Rectal smooth muscle tissue (tissue), 1 donor: ENCODE measurements around the gene OR52E6.

Experiments
- H3K27ac ChIP-seq: one replicate; pipeline ENCODE4 v1.7.0; 2013; ENCODE audit warnings: low read depth, low read length, inconsistent platforms
- H3K27me3 ChIP-seq: one replicate; pipeline ENCODE4 v1.7.0; 2013; ENCODE audit warnings: low read length; ENCODE audit not compliant: control insufficient read depth, insufficient read depth
- H3K36me3 ChIP-seq: one replicate; pipeline ENCODE4 v1.7.0; 2013; ENCODE audit warnings: low read length; ENCODE audit not compliant: control insufficient read depth, insufficient read depth
- H3K4me1 ChIP-seq: one replicate; pipeline ENCODE4 v1.7.0; 2013; ENCODE audit warnings: low read length; ENCODE audit not compliant: control insufficient read depth, insufficient read depth
- H3K4me3 ChIP-seq: one replicate; pipeline ENCODE4 v1.7.0; 2013; ENCODE audit warnings: low read length
- H3K9ac ChIP-seq: one replicate; pipeline ENCODE4 v1.7.0; 2013; ENCODE audit warnings: low read length

Gene OR52E6

GRCh38 chr11:5833446-5833845 lies 8.3 kb downstream of the OR52E6 start:
- Histone ChIP-seq H3K36me3 (no peaks in the 10 kb centered on the region), H3K4me1 (no peaks in the 10 kb centered on the region), H3K9ac (no peak overlapping the region), H3K27ac (no peak overlapping the region), H3K27me3 (peaks cover 2% of the 10 kb centered on the region), H3K4me3 (no peak overlapping the region)

- H3K4me3 ChIP-seq, result no peak overlapping the region
- no peak overlapping the region for H3K27ac ChIP-seq
- H3K4me1 ChIP-seq, result no peaks in the 10 kb centered on the region
These were observed 10.4 kb downstream of the OR52E6 start for GRCh38 chr11:5831196-5831829.

GRCh38 chr11:5818245-5818886 lies 23.3 kb downstream of the OR52E6 start:
- no peak overlapping the region for H3K4me3 ChIP-seq
- H3K27me3 ChIP-seq, result no peaks in the 10 kb centered on the region
- no peaks in the 10 kb centered on the region for H3K4me1 ChIP-seq
- H3K27ac ChIP-seq, result no peak overlapping the region
- no peak overlapping the region for H3K9ac ChIP-seq
- no peaks in the 10 kb centered on the region for H3K36me3 ChIP-seq

More at GRCh38 chr11:5831196-5831829, 10.4 kb downstream of the OR52E6 start:
- Histone ChIP-seq H3K9ac (no peak overlapping the region), H3K36me3 (no peaks in the 10 kb centered on the region), H3K27me3 (peaks cover 2% of the 10 kb centered on the region)

GRCh38 chr11:5815534-5815933 lies 26.2 kb downstream of the OR52E6 start:
- Histone ChIP-seq H3K9ac (no peak overlapping the region), H3K27ac (no peak overlapping the region), H3K36me3 (no peaks in the 10 kb centered on the region), H3K4me1 (no peaks in the 10 kb centered on the region), H3K4me3 (no peak overlapping the region), H3K27me3 (no peaks in the 10 kb centered on the region)

GRCh38 chr11:5809905-5810795 lies 31.5 kb downstream of the OR52E6 start:
- Histone ChIP-seq H3K27me3 (no peaks in the 10 kb centered on the region), H3K36me3 (no peaks in the 10 kb centered on the region), H3K4me3 (no peak overlapping the region), H3K4me1 (no peaks in the 10 kb centered on the region), H3K9ac (no peak overlapping the region), H3K27ac (no peak overlapping the region)

GRCh38 chr11:5809122-5809519 lies 32.6 kb downstream of the OR52E6 start:
- Histone ChIP-seq H3K27ac (no peak overlapping the region), H3K9ac (no peak overlapping the region), H3K36me3 (no peaks in the 10 kb centered on the region), H3K4me3 (peak overlapping the region; percentile 56), H3K4me1 (no peaks in the 10 kb centered on the region), H3K27me3 (no peaks in the 10 kb centered on the region)

- H3K4me1 ChIP-seq, result no peaks in the 10 kb centered on the region
- no peak within 1 kb of the TSS for H3K9ac ChIP-seq
- H3K4me3 ChIP-seq, result peak within 1 kb of the TSS; percentile 56
- no peak within 1 kb of the TSS for H3K27ac ChIP-seq
- H3K36me3 ChIP-seq, result no peaks in the 10 kb centered on the region
- H3K27me3 ChIP-seq, result no peaks in the 10 kb centered on the region
These were observed 33.1 kb downstream of the OR52E6 start, which contains the start of gene OR52N2 for GRCh38 chr11:5808500-5809121. TSS of gene OR52N2 (plus strand) at chr11:5808924. CDS start at chr11:5820336, 11,412 bp downstream.

- Histone ChIP-seq H3K27me3 (no peaks in the 10 kb centered on the region), H3K4me3 (no peak overlapping the region), H3K4me1 (no peaks in the 10 kb centered on the region), H3K36me3 (no peaks in the 10 kb centered on the region), H3K27ac (no peak overlapping the region), H3K9ac (no peak overlapping the region)
These were observed 34.1 kb downstream of the OR52E6 start for GRCh38 chr11:5807580-5807979.

GRCh38 chr11:5803982-5804381 lies 37.7 kb downstream of the OR52E6 start:
- Histone ChIP-seq H3K36me3 (no peaks in the 10 kb centered on the region), H3K27ac (no peak overlapping the region), H3K9ac (no peak overlapping the region), H3K27me3 (no peaks in the 10 kb centered on the region), H3K4me3 (no peak overlapping the region), H3K4me1 (no peaks in the 10 kb centered on the region)

GRCh38 chr11:5796541-5796940 lies 45.2 kb downstream of the OR52E6 start:
- Histone ChIP-seq H3K4me1 (no peaks in the 10 kb centered on the region), H3K36me3 (no peaks in the 10 kb centered on the region), H3K27ac (no peak overlapping the region), H3K4me3 (no peak overlapping the region), H3K27me3 (no peaks in the 10 kb centered on the region), H3K9ac (no peak overlapping the region)

GRCh38 chr11:5791165-5791564 lies 50.5 kb downstream of the OR52E6 start, which contains the start of gene OR52N1:
TSS of gene OR52N1 (minus strand) at chr11:5791265. CDS start at chr11:5788816, 2,449 bp downstream.
- Histone ChIP-seq H3K27ac (no peak within 1 kb of the TSS), H3K9ac (no peak within 1 kb of the TSS), H3K4me3 (no peak within 1 kb of the TSS)

More at GRCh38 chr11:5791165-5791564, 50.5 kb downstream of the OR52E6 start, which contains the start of gene OR52N1:
- Histone ChIP-seq H3K4me1 (no peaks in the 10 kb centered on the region), H3K27me3 (no peaks in the 10 kb centered on the region), H3K36me3 (no peaks in the 10 kb centered on the region)
